Peyer's patch (tissue), 4 donors: ENCODE data around the gene CRYGA. TPM values are rescaled to one million over a fixed set of nuclear protein-coding genes. Genes with fewer than 3 reads are reported as not detected.

Experiments
- DNase-seq, 3 donors: peaks; one replicate each; pipeline ENCODE4 v3.0.0-alpha.2; 2017 to 2019
- H3K27ac ChIP-seq, 4 donors: fragments of 200-600 bp; sonication (generic); one replicate each; pipeline ENCODE4 v1.5.1; 2016 to 2019
- H3K27me3 ChIP-seq, 2 donors: fragments of 200-600 bp; sonication (generic); one replicate each; pipeline ENCODE4 v1.5.1; 2019
- H3K36me3 ChIP-seq, 3 donors: fragments of 200-600 bp; sonication (generic); one replicate each; pipeline ENCODE4 v1.5.1; 2016 to 2019
- H3K4me1 ChIP-seq, 4 donors: fragments of 200-600 bp; sonication (generic); one replicate each; pipeline ENCODE4 v1.5.1; 2016 to 2019
- H3K4me3 ChIP-seq, 4 donors: fragments of 200-600 bp; sonication (generic); 1 replicate in 3 of 4; 2 replicates in 1 of 4; pipeline ENCODE4 v1.5.1; 2016 to 2019; ENCODE audit warnings: mild to moderate bottlenecking in 1 of 4
- H3K9me3 ChIP-seq, 4 donors: fragments of 200-600 bp; sonication (generic); one replicate each; pipeline ENCODE4 v1.5.1; 2016 to 2019; ENCODE audit warnings: mild to moderate bottlenecking in 1 of 4
- POLR2A ChIP-seq, 2 donors: fragments of 450-650 bp; IDR thresholded peaks; one replicate each; pipeline ENCODE4 v1.5.1; 2017; ENCODE audit warnings: antibody characterized with exemption in 2 of 2, mild to moderate bottlenecking in 2 of 2, moderate library complexity in 2 of 2
- total RNA-seq, 4 donors: library from RNA; depleted of rRNA; stranded (reverse); fragments of >200 nt; gene quantifications; one replicate each; pipeline ENCODE4 v1.1.0, GENCODE V29; 2016
- TF ChIP-seq, protein P1 (sequence below), 6 experiments: fragments of 450-650 bp in 4 of 6; fragments of 200-600 bp in 2 of 6; sonication (generic) in 1 of 6; IDR thresholded peaks; one replicate each; pipeline ENCODE4 v1.5.1; 2017 to 2019; ENCODE audit warnings: antibody characterized with exemption in 6 of 6, mild to moderate bottlenecking in 3 of 6, moderate library complexity in 1 of 6

Gene CRYGA
- total RNA-seq, 4 donors from 2014 or later = not detected

DNA sequence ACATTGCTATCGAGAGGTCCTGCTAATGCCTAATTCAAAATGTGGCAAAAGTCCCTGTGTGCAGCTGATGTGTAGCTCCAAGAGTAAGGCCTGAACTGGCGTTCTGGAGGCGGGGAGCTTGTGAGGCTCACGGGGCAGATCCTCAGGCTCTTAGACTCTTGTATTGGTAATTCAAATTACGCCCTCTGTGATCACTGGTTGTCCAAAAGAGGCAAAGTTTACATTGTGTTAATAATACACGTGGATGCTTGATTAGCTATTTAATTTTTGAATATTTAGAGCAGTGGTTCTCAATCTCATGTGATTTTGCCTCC lies 12.4 kb upstream of the CRYGA start:
- Histone ChIP-seq H3K4me3 (no peak overlapping the region), H3K36me3 (no peaks in the 10 kb centered on the region), H3K27ac (no peak overlapping the region), H3K9me3 (no peaks in the 10 kb centered on the region), H3K27me3 (no peaks in the 10 kb centered on the region), H3K4me1 (no peaks in the 10 kb centered on the region)
- DNase-seq = no peak
- no peak for TF ChIP-seq POLR2A (IDR thresholded peaks at IDR 0.05)
- TF ChIP-seq, protein P1, sequence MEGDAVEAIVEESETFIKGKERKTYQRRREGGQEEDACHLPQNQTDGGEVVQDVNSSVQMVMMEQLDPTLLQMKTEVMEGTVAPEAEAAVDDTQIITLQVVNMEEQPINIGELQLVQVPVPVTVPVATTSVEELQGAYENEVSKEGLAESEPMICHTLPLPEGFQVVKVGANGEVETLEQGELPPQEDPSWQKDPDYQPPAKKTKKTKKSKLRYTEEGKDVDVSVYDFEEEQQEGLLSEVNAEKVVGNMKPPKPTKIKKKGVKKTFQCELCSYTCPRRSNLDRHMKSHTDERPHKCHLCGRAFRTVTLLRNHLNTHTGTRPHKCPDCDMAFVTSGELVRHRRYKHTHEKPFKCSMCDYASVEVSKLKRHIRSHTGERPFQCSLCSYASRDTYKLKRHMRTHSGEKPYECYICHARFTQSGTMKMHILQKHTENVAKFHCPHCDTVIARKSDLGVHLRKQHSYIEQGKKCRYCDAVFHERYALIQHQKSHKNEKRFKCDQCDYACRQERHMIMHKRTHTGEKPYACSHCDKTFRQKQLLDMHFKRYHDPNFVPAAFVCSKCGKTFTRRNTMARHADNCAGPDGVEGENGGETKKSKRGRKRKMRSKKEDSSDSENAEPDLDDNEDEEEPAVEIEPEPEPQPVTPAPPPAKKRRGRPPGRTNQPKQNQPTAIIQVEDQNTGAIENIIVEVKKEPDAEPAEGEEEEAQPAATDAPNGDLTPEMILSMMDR (IDR thresholded peaks at IDR 0.05) = no peak

DNA sequence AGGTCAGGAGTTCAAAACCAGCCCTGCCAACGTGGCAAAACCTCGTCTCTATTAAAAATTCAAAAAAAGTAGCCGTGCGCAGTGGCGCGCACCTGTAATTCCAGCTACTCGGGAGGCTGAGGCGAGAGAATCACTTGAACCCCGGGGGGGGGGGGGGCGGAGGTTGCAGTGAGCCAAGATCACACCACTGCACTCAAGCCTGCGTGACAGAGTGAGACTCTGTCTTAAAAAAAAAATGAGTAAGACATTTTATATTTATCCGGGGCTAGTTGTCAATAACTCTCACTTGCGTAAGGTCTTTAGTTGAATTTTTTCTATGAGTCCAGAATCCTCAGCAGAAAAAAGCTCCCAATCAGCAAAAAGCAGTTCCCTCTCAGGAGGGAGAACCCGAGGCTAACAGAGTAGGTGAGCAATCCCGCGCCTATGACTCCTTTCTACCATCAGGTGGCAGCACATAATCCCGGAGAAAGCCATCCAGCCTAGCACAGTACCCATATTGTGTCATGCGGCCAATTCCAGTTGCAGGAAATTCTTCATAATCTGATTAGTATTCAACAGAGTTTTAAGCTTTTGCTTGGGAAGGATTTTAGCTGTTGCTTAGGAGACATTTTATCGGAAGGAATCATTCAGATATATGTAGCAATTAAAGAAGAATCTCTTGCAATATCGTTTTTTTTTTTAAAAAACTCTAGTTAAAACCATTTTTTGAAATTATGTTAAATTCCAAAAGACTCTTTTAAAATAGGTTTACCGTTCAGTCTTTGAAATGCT lies 11.9 kb upstream of the CRYGA start:
- Histone ChIP-seq H3K4me3 (no peak overlapping the region), H3K9me3 (no peaks in the 10 kb centered on the region), H3K27ac (no peak overlapping the region), H3K27me3 (no peaks in the 10 kb centered on the region), H3K36me3 (no peaks in the 10 kb centered on the region), H3K4me1 (no peaks in the 10 kb centered on the region)
- peak; percentile 58 to 88 (median 63) for DNase-seq
- no peak for TF ChIP-seq POLR2A (IDR thresholded peaks at IDR 0.05)
- TF ChIP-seq, protein P1 (IDR thresholded peaks at IDR 0.05) = peak; percentile 48 to 88 (median 82)

DNA sequence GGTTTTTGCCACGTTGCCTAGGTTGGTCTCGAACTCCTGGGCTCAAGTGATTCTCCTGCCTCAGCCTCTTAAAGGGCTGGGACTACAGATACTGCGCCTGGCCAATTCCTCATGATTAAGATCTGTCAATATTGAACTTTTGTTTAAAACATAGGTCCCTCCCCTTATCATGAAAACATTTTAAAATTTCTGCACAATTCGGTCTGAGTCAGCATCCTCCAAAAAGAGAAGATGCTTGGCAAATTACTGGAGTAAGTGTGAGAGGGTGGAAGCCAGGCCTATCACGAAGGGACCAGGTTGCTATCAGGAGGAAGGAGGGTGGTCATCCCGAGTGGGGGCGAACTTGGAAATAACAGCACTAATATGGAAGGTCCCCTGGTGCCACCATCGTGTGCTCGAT lies 10.8 kb upstream of the CRYGA start:
- Histone ChIP-seq H3K9me3 (no peaks in the 10 kb centered on the region), H3K27ac (no peak overlapping the region), H3K36me3 (no peaks in the 10 kb centered on the region), H3K27me3 (no peaks in the 10 kb centered on the region), H3K4me3 (no peak overlapping the region), H3K4me1 (no peaks in the 10 kb centered on the region)
- no peak for DNase-seq
- TF ChIP-seq, protein P1 (IDR thresholded peaks at IDR 0.05) = no peak
- no peak for TF ChIP-seq POLR2A (IDR thresholded peaks at IDR 0.05)

DNA sequence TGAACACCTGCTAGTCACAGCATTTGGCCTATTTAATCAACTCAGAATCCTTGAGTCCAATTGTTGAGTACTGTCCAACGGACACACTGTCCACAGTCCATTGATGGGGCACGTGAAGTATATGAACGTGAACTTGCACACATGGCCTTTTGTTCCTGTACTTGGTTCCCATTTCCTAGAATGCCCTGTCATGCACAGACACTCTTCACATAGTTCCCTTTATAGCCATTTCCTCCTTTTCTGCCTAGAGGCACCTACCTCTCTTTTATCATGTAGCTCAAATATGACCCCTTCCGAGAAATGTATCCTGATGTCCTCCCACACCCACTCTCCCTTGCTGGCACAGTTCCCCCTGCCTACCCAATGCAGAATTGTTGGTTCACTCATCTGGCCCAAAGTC lies 8.7 kb upstream of the CRYGA start:
- H3K27me3 ChIP-seq = no peaks in the 10 kb centered on the region
- no peak overlapping the region for H3K4me3 ChIP-seq
- no peaks in the 10 kb centered on the region for H3K9me3 ChIP-seq
- no peak overlapping the region for H3K27ac ChIP-seq
- H3K4me1 ChIP-seq = no peaks in the 10 kb centered on the region
- DNase-seq = no peak
- TF ChIP-seq, protein P1 (IDR thresholded peaks at IDR 0.05) = no peak
- TF ChIP-seq POLR2A (IDR thresholded peaks at IDR 0.05) = no peak
- H3K36me3 ChIP-seq = no peaks in the 10 kb centered on the region

DNA sequence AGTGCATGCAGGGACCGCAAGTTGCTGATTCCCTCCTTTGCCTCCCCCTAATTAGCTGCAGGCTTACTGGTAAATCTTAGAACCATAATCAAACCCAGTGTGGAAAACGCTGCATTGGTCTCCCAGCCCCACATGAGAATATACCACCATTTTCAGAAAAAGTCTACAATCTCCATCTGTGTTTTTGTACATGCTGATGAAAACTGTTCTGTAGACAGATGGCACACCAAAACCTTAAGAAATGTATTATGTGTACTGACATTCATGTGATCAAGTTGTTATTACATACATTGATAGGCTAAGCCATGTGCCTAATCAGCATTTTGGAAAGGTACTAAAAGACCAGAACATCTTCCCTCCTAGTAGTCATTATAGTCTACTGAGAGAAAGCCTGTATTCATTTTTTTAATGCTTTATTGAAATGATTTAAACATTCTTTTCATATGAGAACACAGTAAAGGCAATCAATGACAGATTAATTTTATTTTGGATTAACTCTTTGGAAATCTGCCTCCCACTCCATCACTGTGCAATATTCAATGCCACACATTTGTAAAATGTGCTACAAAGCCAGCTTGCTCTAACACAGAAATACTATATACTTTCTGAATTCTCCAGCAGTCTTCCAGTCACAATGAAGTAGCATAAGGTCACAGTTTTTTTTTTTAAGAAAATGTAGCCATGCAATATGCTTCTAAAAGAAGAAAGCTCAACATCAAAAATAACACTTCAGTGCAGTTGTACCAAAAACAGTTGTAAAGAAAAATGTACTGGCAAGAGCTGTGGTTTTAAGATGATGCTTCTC lies 1.8 kb upstream of the CRYGA start:
- Histone ChIP-seq H3K9me3 (no peaks in the 10 kb centered on the region), H3K27ac (no peak overlapping the region), H3K36me3 (no peaks in the 10 kb centered on the region), H3K4me1 (no peaks in the 10 kb centered on the region), H3K4me3 (no peak overlapping the region), H3K27me3 (no peaks in the 10 kb centered on the region)
- DNase-seq = no peak
- TF ChIP-seq, protein P1 (IDR thresholded peaks at IDR 0.05) = no peak
- no peak for TF ChIP-seq POLR2A (IDR thresholded peaks at IDR 0.05)
